NCI-H82 treated with DMSO at 0.1 percent for 48 hours (cell line): ENCODE results near the gene CLEC9A.

ENCODE experiments used
- DNase-seq: peaks from one replicate; lab custom pipeline; 2025; ENCODE audit not compliant: unreplicated experiment; lab: John Stamatoyannopoulos, UW

CLEC9A gene

GRCh38 chr12:10102322-10102721, 71.8 kb downstream of the CLEC9A start:
- no peak for DNase-seq

- DNase-seq = no peak
Measured at GRCh38 chr12:10110256-10110844, 79.9 kb downstream of the CLEC9A start.

- DNase-seq = no peak
Measured at GRCh38 chr12:10111451-10111850, 81.0 kb downstream of the CLEC9A start.

GRCh38 chr12:10113075-10113474, 82.6 kb downstream of the CLEC9A start:
- no peak for DNase-seq

GRCh38 chr12:10113920-10114319, 83.4 kb downstream of the CLEC9A start:
- DNase-seq = no peak

GRCh38 chr12:10115311-10115710, 84.8 kb downstream of the CLEC9A start:
- DNase-seq = no peak
